NCI-H1092 treated with DMSO at 0.1 percent for 48 hours (cell line): ENCODE data around the gene NAPEPLD.
"Not testable (repeated sequence)": the region's sequence is repeated elsewhere in the genome, so short reads cannot be mapped to it uniquely, and the experiment has no call there.

Source experiments
- DNase-seq: peaks from one replicate; lab custom pipeline; 2025; lab: John Stamatoyannopoulos, UW

The NAPEPLD gene

GRCh38 chr7:103106703-103107070, 42.2 kb downstream of the NAPEPLD start:
- not testable (repeated sequence) for DNase-seq

- DNase-seq, result no peak
Observed at GRCh38 chr7:103106005-103106702, 42.7 kb downstream of the NAPEPLD start.

GRCh38 chr7:103101543-103101942, 47.4 kb downstream of the NAPEPLD start:
- no peak for DNase-seq

- no peak for DNase-seq
Observed at GRCh38 chr7:103100348-103100747, 48.6 kb downstream of the NAPEPLD start.

DNA sequence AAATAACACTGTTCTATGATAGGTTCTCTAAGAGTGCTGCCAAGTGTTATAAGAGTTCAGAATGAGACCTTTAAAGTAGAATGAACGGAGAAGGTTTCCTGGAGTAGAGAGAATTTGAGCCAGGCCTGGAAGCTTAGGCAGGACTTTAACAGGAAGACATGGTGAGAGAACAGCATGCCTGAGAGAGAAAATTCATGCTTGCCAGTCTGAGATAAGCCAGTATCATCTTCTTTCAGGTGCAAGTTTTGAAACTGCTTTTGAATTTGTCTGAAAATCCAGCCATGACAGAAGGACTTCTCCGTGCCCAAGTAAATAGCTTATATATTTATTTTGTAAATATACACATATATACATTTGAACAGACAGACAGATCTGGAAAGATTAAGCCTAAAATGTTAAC, 51.9 kb downstream of the NAPEPLD start:
- no peak for DNase-seq

DNA sequence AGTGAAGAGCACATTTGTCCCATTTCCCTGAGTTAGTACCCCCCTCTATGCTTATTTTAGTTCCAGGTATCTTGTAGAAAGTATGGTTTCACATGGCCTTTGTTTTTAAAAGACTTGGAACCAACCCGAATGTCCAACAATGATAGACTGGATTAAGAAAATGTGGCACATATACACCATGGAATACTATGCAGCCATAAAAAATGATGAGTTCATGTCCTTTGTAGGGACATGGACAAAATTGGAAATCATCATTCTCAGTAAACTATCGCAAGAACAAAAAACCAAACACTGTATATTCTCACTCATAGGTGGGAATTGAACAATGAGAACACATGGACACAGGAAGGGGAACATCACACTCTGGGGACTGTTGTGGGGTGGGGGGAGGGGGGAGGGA, 53.3 kb downstream of the NAPEPLD start:
- not testable (repeated sequence) for DNase-seq

- DNase-seq, result no peak
Observed at GRCh38 chr7:103094102-103094501, 54.8 kb downstream of the NAPEPLD start.

DNA sequence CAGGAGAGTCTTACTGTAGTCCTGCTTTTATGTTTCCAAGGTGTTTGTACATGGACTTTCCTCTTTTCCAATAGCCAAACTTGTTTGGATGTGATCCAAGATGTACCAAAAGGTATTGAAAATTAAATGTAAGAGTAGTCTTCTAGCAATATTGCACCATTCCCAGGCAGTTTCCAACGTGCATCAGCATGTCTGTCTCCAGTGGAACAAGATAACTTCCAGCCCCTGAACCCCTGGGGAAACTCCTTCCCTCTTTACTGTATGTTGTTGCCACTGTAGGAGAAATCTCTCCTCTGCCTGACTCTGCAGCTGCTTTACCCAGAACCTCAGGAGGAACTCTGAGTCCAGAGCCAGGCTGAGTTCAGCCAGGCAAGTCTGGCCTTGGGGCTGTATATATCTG, 55.5 kb downstream of the NAPEPLD start:
- no peak for DNase-seq

DNA sequence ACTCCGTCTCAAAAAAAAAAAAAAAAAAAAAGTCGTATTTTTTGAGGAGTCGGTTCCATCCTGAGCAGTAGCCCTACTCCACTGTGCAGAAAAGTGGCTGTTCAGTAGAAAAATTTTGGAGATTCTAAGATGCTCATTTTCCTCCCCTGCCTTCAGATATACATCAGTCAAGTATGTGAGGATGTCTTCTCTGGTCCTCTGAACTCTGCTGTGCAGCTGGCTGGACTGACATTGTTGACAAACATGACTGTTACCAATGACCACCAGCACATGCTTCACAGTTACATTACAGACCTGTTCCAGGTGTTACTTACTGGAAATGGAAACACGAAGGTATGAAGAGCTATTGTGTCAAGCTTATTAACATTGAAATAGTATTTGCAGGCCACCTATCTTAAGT, 56.6 kb downstream of the NAPEPLD start:
- not testable (repeated sequence) for DNase-seq

DNA sequence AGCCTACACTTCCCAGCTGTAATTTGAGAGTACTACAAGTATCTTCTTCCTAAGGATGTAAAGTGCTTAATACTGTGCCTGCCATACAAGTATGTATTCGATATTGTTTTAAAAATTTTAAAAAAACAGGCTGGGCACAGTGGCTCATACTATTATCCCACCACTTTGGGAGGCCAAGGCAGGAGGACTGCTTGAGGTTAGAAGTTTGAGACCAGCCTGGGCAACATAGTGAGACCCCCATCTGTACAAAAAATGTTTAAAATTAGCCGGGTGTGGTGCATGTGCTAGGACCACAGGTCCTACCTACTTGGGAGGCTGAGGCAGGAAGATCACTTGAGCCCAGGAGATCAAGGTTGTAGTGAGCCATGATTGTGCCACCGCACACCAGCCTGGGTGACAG, 65.7 kb downstream of the NAPEPLD start:
- no peak for DNase-seq

GRCh38 chr7:103082497-103082896, 66.4 kb downstream of the NAPEPLD start:
- no peak for DNase-seq

GRCh38 chr7:103080923-103081322, 68.0 kb downstream of the NAPEPLD start:
- DNase-seq, result no peak

- DNase-seq, result no peak
Observed at GRCh38 chr7:103079836-103080235, 69.1 kb downstream of the NAPEPLD start.

- DNase-seq, result not testable (repeated sequence)
Observed at GRCh38 chr7:103078226-103078625, 70.7 kb downstream of the NAPEPLD start.

- no peak for DNase-seq
Observed at GRCh38 chr7:103077318-103077717, 71.6 kb downstream of the NAPEPLD start.

- no peak for DNase-seq
Observed at GRCh38 chr7:103076764-103077163, 72.1 kb downstream of the NAPEPLD start.

- DNase-seq, result peak; percentile 73
Observed at GRCh38 chr7:103075337-103075918, 73.5 kb downstream of the NAPEPLD start.

- peak; percentile 95 for DNase-seq
Observed at GRCh38 chr7:103074519-103075336, 74.2 kb downstream of the NAPEPLD start, which contains the start of the genes ARMC10 and FBXL13. TSS of gene ARMC10 (plus strand) at chr7:103075140. CDS start at chr7:103075273, 133 bp downstream. TSS of gene FBXL13 (minus strand) at chr7:103074796.

DNA sequence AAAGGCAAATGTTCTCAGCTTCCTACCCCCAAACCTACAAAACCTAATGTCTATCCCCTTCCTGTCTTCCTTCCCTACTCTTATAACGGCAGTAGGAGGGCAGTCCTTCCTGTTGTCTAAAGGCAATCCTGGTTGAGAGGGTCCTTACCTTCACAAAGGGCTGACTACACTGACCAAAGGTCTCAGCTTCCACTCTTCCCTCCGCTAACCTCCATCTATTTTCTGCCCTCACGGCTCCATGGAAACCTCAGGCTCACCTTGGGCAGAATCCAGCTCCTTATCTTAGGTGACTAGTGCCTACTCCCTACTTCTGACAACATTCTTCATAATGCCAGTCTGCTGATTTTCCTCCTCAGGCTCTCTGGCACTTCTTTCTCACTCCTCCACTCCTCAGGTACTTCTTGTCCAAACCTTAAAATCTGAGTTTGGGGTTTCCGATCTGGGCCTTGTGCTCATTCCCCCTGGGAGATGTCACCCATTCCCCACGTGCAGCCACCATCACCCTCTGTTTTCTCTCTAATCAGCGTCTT, 74.8 kb downstream of the NAPEPLD start:
- DNase-seq, result peak; percentile 60

DNA sequence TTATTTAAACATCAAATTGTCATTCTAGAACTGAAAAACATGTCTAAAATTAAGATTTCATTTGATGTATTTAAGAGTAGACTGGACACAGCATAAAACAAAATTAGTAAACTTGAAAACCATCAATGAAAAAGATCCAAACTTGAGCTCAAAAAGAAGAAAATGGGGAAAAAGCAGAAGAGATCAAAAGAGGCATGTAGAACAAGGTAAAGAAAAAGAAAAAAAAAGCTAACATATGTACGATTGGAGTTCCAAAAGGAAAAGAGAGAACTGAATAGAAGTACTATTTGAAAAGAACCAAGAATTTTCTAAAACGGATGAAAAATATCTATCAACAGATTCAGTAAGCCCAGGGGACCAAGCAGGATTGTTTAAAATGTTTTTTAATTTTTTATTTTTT, 77.9 kb downstream of the NAPEPLD start:
- no peak for DNase-seq

DNA sequence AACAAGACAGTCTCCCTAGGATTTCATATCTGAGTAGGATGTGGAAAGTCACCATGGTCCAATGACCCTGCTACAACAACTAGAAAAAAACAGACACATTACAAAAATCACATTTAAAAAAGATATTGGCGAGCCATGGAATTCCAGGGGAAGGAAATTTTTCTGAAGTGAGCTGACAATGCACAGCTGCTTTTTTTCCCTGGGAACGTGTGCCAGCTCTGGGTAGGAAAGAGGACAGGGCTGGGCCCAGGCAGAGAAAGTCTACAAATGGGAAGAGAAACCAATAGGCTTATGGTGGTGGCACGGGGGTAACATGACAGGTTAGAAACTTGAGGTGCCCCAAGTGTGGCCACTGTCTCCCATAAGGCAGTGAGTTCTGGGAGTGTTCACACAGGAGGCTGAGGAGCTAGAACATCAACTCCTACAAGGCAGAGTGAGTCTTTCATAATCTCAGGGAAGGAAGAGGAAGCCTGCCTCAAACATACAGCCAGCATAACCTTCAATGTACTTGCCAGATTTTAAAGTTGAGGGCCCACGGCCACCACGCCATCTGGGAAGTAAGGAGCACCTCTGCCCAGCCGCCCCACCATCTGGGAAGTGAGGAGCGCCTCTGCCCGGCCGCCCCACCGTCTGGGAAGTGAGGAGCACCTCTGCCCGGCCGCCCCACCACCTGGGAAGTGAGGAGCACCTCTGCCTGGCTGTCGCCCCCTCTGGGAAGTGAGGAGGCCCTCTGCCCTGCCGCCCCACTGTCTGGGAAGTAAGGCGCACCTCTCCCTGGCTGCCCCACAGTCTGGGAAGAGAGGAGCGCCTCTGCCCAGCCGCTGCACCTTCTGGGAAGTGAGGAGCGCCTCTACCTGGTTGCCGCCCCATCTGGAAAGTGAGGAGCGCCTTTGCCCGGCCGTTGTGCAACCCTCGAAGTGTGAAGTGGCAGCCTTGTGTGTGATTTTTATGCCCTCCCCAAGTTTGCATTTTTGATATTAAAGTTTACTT, 80.2 kb downstream of the NAPEPLD start:
- DNase-seq, result no peak
